Activated CD4-positive, alpha-beta T cell treated with anti-CD3 and anti-CD28 coated beads, Interleukin-2, amount 50 U/mL, for 16 hours (primary cell): ENCODE data around the gene CASP3.
"Not testable (repeated sequence)": the region's sequence is repeated elsewhere in the genome, so short reads cannot be mapped to it uniquely, and the experiment has no call there.

Source experiments
- DNase-seq: peaks from one replicate; pipeline ENCODE4 v3.0.0-alpha.2; 2020

CASP3 gene

GRCh38 chr4:184662236-184662635 is 13.0 kb upstream of the CASP3 start:
- DNase-seq: no peak

- no peak for DNase-seq
Measured at GRCh38 chr4:184660978-184661377, 11.7 kb upstream of the CASP3 start.

- not testable (repeated sequence) for DNase-seq
Measured at GRCh38 chr4:184657820-184658219, 8.6 kb upstream of the CASP3 start.

- DNase-seq: no peak
Measured at GRCh38 chr4:184657144-184657543, 7.9 kb upstream of the CASP3 start.

- no peak for DNase-seq
Measured at GRCh38 chr4:184655889-184656869, 6.9 kb upstream of the CASP3 start.

GRCh38 chr4:184653650-184654049 is 4.4 kb upstream of the CASP3 start:
- DNase-seq: no peak

- DNase-seq: not testable (repeated sequence)
Measured at GRCh38 chr4:184652681-184653080, 3.4 kb upstream of the CASP3 start.

- no peak for DNase-seq
Measured at GRCh38 chr4:184651899-184652298, 2.7 kb upstream of the CASP3 start.

GRCh38 chr4:184649971-184650855 is 966 bp upstream of the CASP3 start:
- DNase-seq: peak; percentile 24

GRCh38 chr4:184648313-184649025 is 778 bp downstream of the CASP3 start:
- DNase-seq: peak; percentile 53

GRCh38 chr4:184648054-184648312 is 1.3 kb downstream of the CASP3 start:
- no peak for DNase-seq

GRCh38 chr4:184647266-184648053 is 1.8 kb downstream of the CASP3 start:
- no peak for DNase-seq

GRCh38 chr4:184645904-184646610 is 3.2 kb downstream of the CASP3 start:
- DNase-seq: no peak

GRCh38 chr4:184644553-184645307 is 4.5 kb downstream of the CASP3 start:
- DNase-seq: peak; percentile 58

GRCh38 chr4:184643731-184644130 is 5.5 kb downstream of the CASP3 start:
- peak; percentile 38 for DNase-seq

GRCh38 chr4:184641451-184641850 is 7.8 kb downstream of the CASP3 start:
- no peak for DNase-seq

- no peak for DNase-seq
Measured at GRCh38 chr4:184641022-184641421, 8.2 kb downstream of the CASP3 start.

GRCh38 chr4:184636897-184637296 is 12.3 kb downstream of the CASP3 start:
- DNase-seq: no peak

- no peak for DNase-seq
Measured at GRCh38 chr4:184636144-184636543, 13.1 kb downstream of the CASP3 start.

GRCh38 chr4:184635381-184635780 is 13.9 kb downstream of the CASP3 start:
- DNase-seq: no peak

GRCh38 chr4:184632842-184633241 is 16.4 kb downstream of the CASP3 start:
- no peak for DNase-seq
